PFSK-1 (cell line): ENCODE results near the gene EGR4.

ENCODE experiments used
- FOXP2 ChIP-seq: optimal IDR thresholded peaks from 2 replicates; pipeline ENCODE3; 2011; ENCODE audit warnings: borderline replicate concordance, control low read depth, inconsistent platforms; ENCODE audit not compliant: insufficient read depth; ENCODE audit errors: extremely low read length, extremely low read depth
- POLR2AphosphoS5 ChIP-seq: IDR thresholded peaks from 2 replicates; pipeline ENCODE4 v1.6.1; 2012; ENCODE audit warnings: low read depth, mild to moderate bottlenecking, control low read depth, low read length, moderate library complexity
- SIN3A ChIP-seq: IDR thresholded peaks from 2 replicates; pipeline ENCODE4 v1.6.1; 2012; ENCODE audit warnings: mild to moderate bottlenecking, low read length, moderate library complexity, borderline replicate concordance; ENCODE audit not compliant: insufficient read depth
- TAF1 ChIP-seq: IDR thresholded peaks from 2 replicates; pipeline ENCODE4 v1.6.1; 2012; ENCODE audit warnings: low read length, control low read depth, borderline replicate concordance; ENCODE audit not compliant: insufficient read depth
- TF ChIP-seq, protein P1 (sequence below), 2 experiments: IDR thresholded peaks; 2 replicates each; pipeline versions ENCODE4 v1.6.1 to v1.8.0; 2011 to 2012; ENCODE audit warnings: low read depth in 2 of 2, low read length in 2 of 2, control low read depth in 1 of 2, inconsistent platforms in 1 of 2, mild to moderate bottlenecking in 1 of 2, moderate library complexity in 1 of 2; ENCODE audit not compliant: insufficient read depth in 1 of 2

Gene EGR4

DNA sequence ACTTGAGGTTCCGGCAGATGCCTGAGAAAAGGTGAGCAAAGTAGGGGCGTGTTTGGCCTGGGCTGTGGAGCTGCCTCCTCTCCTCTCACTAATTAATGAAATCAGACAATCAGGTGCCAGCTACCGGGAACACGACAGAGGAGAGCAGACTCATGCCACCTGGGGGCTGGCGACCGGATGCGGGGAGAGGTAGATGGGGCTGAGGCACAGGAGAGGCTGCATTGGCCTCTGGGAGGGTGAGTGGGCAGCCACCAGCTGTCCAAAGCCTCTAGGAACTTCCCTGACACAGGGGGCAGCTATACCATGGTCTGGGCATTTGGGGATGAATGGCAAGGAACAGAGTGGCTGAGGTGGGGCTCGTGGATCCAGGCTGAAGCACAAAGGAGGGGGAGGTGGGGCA, 34.1 kb downstream of the EGR4 start:
- TF ChIP-seq SIN3A, result no peak
- no peak for TF ChIP-seq FOXP2
- TF ChIP-seq, protein P1, sequence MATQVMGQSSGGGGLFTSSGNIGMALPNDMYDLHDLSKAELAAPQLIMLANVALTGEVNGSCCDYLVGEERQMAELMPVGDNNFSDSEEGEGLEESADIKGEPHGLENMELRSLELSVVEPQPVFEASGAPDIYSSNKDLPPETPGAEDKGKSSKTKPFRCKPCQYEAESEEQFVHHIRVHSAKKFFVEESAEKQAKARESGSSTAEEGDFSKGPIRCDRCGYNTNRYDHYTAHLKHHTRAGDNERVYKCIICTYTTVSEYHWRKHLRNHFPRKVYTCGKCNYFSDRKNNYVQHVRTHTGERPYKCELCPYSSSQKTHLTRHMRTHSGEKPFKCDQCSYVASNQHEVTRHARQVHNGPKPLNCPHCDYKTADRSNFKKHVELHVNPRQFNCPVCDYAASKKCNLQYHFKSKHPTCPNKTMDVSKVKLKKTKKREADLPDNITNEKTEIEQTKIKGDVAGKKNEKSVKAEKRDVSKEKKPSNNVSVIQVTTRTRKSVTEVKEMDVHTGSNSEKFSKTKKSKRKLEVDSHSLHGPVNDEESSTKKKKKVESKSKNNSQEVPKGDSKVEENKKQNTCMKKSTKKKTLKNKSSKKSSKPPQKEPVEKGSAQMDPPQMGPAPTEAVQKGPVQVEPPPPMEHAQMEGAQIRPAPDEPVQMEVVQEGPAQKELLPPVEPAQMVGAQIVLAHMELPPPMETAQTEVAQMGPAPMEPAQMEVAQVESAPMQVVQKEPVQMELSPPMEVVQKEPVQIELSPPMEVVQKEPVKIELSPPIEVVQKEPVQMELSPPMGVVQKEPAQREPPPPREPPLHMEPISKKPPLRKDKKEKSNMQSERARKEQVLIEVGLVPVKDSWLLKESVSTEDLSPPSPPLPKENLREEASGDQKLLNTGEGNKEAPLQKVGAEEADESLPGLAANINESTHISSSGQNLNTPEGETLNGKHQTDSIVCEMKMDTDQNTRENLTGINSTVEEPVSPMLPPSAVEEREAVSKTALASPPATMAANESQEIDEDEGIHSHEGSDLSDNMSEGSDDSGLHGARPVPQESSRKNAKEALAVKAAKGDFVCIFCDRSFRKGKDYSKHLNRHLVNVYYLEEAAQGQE (IDR thresholded peaks at IDR 0.05; ENCODE audit: insufficient read depth in 1 of 2, low read depth in 2 of 2, low read length in 2 of 2), result no peak

DNA sequence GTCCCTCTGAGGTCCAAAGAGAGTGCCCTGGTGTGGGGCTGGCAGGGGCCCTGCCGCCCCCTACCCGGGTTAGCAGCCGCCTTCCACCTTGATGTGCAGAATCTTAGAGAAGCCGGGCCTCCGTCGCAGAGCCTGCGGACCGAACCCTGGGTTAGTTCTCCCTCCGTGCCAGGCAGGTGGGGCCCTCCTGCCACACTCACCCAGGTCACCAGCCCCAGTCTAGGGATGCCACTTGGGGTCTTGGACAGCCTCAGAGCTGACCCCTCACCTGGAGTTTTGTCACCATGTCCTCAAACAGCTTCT, 34.5 kb downstream of the EGR4 start:
- TF ChIP-seq, protein P1 (IDR thresholded peaks at IDR 0.05; ENCODE audit: insufficient read depth in 1 of 2, low read depth in 2 of 2, low read length in 2 of 2), result no peak
- TF ChIP-seq FOXP2, result no peak
- TF ChIP-seq TAF1, result no peak
- TF ChIP-seq SIN3A, result no peak
- no peak for TF ChIP-seq POLR2AphosphoS5

DNA sequence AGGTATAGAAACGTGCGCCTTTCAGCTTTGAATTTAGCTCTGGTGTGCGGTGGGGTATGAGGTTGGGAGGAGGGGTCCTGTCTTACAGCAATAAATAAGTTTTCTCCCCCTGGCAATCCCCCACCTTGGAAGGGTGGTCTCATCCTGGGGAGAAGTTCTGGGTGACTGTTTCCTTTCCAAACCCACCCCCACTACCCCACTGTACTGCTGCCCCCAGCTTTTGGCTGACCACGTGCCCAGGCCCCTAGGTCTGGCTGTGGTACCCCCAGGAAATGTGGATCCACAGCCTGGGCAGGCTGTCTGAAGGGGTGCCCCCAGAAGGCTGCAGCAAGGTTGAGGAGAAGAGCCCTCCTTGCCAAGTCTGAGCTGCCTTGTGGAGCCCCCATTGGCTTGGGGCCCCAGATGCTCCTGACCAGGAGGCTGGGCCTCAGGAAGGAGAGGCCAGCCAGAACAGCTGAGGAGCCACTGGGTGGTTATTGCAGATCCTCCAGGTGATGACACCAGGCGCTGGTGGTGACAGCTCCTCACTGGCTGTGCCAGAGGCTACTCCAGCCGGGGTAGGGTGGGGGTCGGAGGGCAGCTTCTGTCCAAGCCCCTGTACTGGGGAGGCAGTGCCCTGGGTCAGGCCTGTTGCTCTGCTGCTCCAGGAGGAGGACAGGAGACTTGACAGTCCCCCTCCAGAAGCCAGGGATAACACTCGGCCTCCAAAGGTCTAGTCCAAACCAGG, 35.0 kb downstream of the EGR4 start:
- TF ChIP-seq POLR2AphosphoS5, result no peak

DNA sequence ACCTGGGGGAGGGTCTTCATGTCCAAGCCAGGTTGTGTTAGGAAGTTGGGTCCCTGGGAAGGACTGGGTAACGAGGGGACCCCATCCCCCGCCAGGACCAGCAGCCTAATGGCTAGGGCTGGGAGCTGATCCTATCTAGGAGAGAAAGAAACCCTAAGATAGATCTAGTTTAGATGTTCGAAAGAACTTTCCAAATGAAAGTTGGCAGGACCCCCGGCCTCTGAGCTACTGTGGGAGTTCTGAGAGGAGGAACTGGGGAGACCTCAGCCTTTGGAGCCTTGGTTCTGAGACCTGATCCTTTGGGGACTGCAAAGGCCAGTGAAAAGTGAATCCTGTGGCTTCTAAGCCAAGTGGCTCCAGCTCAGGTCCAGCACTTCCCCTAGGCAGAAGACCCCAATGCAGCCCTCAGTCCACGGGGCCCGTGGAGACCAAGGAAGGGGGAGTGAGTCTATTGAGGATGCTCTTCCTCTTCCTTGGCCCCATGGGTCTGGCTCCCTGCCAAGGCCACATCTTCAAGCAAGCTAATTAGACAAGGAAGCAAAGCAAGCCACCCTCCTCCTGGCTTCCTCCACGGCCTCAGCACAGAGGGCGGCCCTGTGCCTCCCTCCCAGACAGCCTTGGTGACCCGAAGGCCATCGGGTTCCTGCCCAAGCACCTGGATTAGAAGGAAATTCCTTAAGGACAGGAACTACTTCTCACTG, 35.8 kb downstream of the EGR4 start:
- TF ChIP-seq, protein P1 (IDR thresholded peaks at IDR 0.05; ENCODE audit: insufficient read depth in 1 of 2, low read depth in 2 of 2, low read length in 2 of 2), result 0 out of 4 replicates have a peak, but pooled peaks of 1 of the 2 experiments have one; percentile 13
- no peak for TF ChIP-seq POLR2AphosphoS5

DNA sequence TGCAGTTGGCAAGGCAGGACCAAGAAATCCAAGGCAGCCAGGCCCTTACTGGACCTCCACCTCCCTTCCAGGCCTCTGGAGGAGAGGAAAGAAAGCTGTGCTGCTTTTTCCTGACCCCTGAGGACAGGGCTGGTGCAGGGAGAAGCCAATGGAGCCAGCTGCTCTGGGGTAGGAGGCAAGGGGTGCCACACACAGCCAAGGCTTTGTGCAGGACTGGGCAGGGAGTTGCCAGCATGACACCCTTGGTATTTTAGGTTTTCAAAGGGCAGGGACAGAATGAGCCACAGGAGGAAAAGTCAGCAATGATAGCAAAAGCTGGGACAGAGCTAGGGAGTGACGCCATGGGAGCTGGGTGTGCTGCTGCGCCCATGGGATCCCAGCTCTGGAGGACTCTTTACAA, 36.3 kb downstream of the EGR4 start:
- no peak for TF ChIP-seq SIN3A
- no peak for TF ChIP-seq POLR2AphosphoS5
- TF ChIP-seq, protein P1 (IDR thresholded peaks at IDR 0.05; ENCODE audit: insufficient read depth in 1 of 2, low read depth in 2 of 2, low read length in 2 of 2), result no peak
- no peak for TF ChIP-seq FOXP2
- no peak for TF ChIP-seq TAF1
